Lower leg skin (tissue), 4 donors: ENCODE results near the gene OSBPL5. TPM values are rescaled to one million over a fixed set of nuclear protein-coding genes. Genes with fewer than 3 reads are reported as not detected.

ENCODE experiments used
- DNase-seq, 2 donors: peaks; one replicate each; pipeline ENCODE4 v3.0.0-alpha.2; 2019; ENCODE audit warnings: low spot score in 2 of 2
- H3K4me3 ChIP-seq: fragments of 200-600 bp; sonication (generic); 2 replicates; pipeline ENCODE4 v1.5.1; 2017; ENCODE audit warnings: mild to moderate bottlenecking, low read depth; ENCODE audit not compliant: poor library complexity, severe bottlenecking
- CTCF ChIP-seq, 3 donors: fragments of 450-650 bp; IDR thresholded peaks; one replicate each; pipeline ENCODE4 v1.5.1; 2016; ENCODE audit warnings: antibody characterized with exemption in 3 of 3, mild to moderate bottlenecking in 3 of 3, moderate library complexity in 2 of 3
- POLR2A ChIP-seq, 2 donors: fragments of 450-650 bp; IDR thresholded peaks; one replicate each; pipeline ENCODE4 v1.6.1; 2016 to 2017; ENCODE audit warnings: antibody characterized with exemption in 2 of 2, mild to moderate bottlenecking in 1 of 2, moderate library complexity in 1 of 2
- WGBS, 2 donors: methylation state at CpG; one replicate each; pipeline ENCODE4 v1.1.5; 2018; 5-methylcytosine and 5-hydroxymethylcytosine counted together
- intact Hi-C: fragments of 100-400 bp; cut with DNase I; formaldehyde crosslinking; loops from one replicate; pipeline ENCODE4 v1.15.0; 2023; ENCODE audit warnings: low total_unique reads
- total RNA-seq, 4 donors: library from RNA; depleted of rRNA; stranded (reverse); fragments of >200 nt; gene quantifications; one replicate each; pipeline ENCODE4 v1.1.0, GENCODE V29; 2016

Gene OSBPL5
- total RNA-seq, 4 donors from 2014 or later = 39.0 to 77.4 (median 64.2) TPM

GRCh38 chr11:3087821-3088800, 77.0 kb downstream of the OSBPL5 start:
- DNase-seq = peak in 1 of 2 donors; percentile 82
- WGBS, 2 donors = 78% methylated on average over 20 to 22 of the region's 24 CpGs
- intact Hi-C loops = no loop called here
- no peak for TF ChIP-seq CTCF (IDR thresholded peaks at IDR 0.05)
- no peak for TF ChIP-seq POLR2A (IDR thresholded peaks at IDR 0.05)
- no peak overlapping the region for H3K4me3 ChIP-seq

GRCh38 chr11:3087373-3087772, 77.7 kb downstream of the OSBPL5 start:
- no peak overlapping the region for H3K4me3 ChIP-seq
- no peak for DNase-seq
- WGBS, 2 donors = 86 to 92% methylated on average over 9 to 11 of the region's 11 CpGs

GRCh38 chr11:3086671-3087150, 78.4 kb downstream of the OSBPL5 start:
- intact Hi-C loops = no loop called here
- H3K4me3 ChIP-seq = no peak overlapping the region
- TF ChIP-seq CTCF (IDR thresholded peaks at IDR 0.05) (no peak), POLR2A (IDR thresholded peaks at IDR 0.05) (no peak)
- 39 to 63% methylated on average over 8 to 9 of the region's 9 CpGs for WGBS, 2 donors
- DNase-seq = peak in 1 of 2 donors; percentile 83

More at GRCh38 chr11:3087373-3087772, 77.7 kb downstream of the OSBPL5 start:
- TF ChIP-seq CTCF (IDR thresholded peaks at IDR 0.05) = no peak
- no peak for TF ChIP-seq POLR2A (IDR thresholded peaks at IDR 0.05)
- intact Hi-C loops = no loop called here

- H3K4me3 ChIP-seq = no peak overlapping the region
- WGBS, 2 donors = 54 to 59% methylated on average over 6 to 7 of the region's 8 CpGs
- no peak for DNase-seq
- intact Hi-C loops = no loop called here
- no peak for TF ChIP-seq POLR2A (IDR thresholded peaks at IDR 0.05)
- no peak for TF ChIP-seq CTCF (IDR thresholded peaks at IDR 0.05)
Measured at GRCh38 chr11:3086114-3086513, 79.0 kb downstream of the OSBPL5 start.

- no peak overlapping the region for H3K4me3 ChIP-seq
- no peak for TF ChIP-seq POLR2A (IDR thresholded peaks at IDR 0.05)
- no peak for TF ChIP-seq CTCF (IDR thresholded peaks at IDR 0.05)
- DNase-seq = no peak
- 34 to 42% methylated on average over 5 of the region's 5 CpGs for WGBS, 2 donors
- intact Hi-C loops = no loop called here
Measured at GRCh38 chr11:3085052-3085451, 80.1 kb downstream of the OSBPL5 start.
